HepG2 (cell line): Measurements from ENCODE around the gene AHRR. TPM values are rescaled to one million over a fixed set of nuclear protein-coding genes. Genes with fewer than 3 reads are reported as not detected.

Experiments
- NCOA1 ChIP-seq: sonication (generic); formaldehyde crosslinking; IDR thresholded peaks from 2 replicates; pipeline ENCODE4 v1.9.0; 2021; ENCODE audit warnings: missing genetic modification reagents
- POLR2A ChIP-seq, 2 experiments: IDR thresholded peaks; 2 replicates each; pipeline ENCODE4 v1.6.1; 2011; ENCODE audit warnings: low read depth in 2 of 2, low read length in 2 of 2, mild to moderate bottlenecking in 1 of 2, moderate library complexity in 1 of 2; ENCODE audit not compliant: insufficient read depth in 1 of 2
- SMC3 ChIP-seq: IDR thresholded peaks from 2 replicates; pipeline ENCODE4 v1.6.1; 2011; ENCODE audit warnings: low read length, improper control_type of control experiment
- ZBTB42 ChIP-seq: sonication (generic); formaldehyde crosslinking; IDR thresholded peaks from 2 replicates; pipeline ENCODE4 v1.5.0; 2020; ENCODE audit warnings: mild to moderate bottlenecking, missing genetic modification reagents
- ZNF10 ChIP-seq: sonication (generic); formaldehyde crosslinking; IDR thresholded peaks from 2 replicates; pipeline ENCODE4 v1.4.0; 2020; ENCODE audit warnings: mild to moderate bottlenecking, low read depth, missing genetic modification reagents, borderline replicate concordance
- ZNF792 ChIP-seq: IDR thresholded peaks from 2 replicates; pipeline ENCODE4 v1.6.1; 2016
- polyA plus RNA-seq, 8 experiments: library from polyadenylated mRNA; depleted of rRNA in 3 of 8; stranded (reverse) in 7 of 8; unstranded in 1 of 8; fragments of >200 nt; fragmentation: Illumina TruSeq in 4 of 8; extraction: Trizol in 4 of 8; gene quantifications; 2 replicates each; pipeline versions ENCODE4 v1.2.1 to v1.2.3, GENCODE V29; 2011 to 2016; ENCODE audit warnings: low read depth in 4 of 8, missing spikeins in 1 of 8, mixed read lengths in 1 of 8; ENCODE audit not compliant: insufficient read depth in 1 of 8
- total RNA-seq, 5 experiments: library from RNA; depleted of rRNA; stranded (reverse); fragments of >200 nt; fragmentation: Illumina TruSeq; extraction: Trizol; gene quantifications; 2 replicates each; pipeline ENCODE4 v1.2.3, GENCODE V29; 2016; ENCODE audit warnings: low read depth in 1 of 5
- TF ChIP-seq, protein P1 (sequence below): sonication (generic); formaldehyde crosslinking; IDR thresholded peaks from 2 replicates; pipeline ENCODE4 v1.8.0; 2022; ENCODE audit warnings: missing genetic modification reagents, mild to moderate bottlenecking, moderate library complexity, borderline replicate concordance
- TF ChIP-seq, protein P2 (sequence below): sonication (generic); formaldehyde crosslinking; IDR thresholded peaks from 2 replicates; pipeline ENCODE4 v1.4.0; 2020; ENCODE audit warnings: missing genetic modification reagents, mild to moderate bottlenecking, borderline replicate concordance
- TF ChIP-seq, protein P3 (sequence below): sonication (generic); formaldehyde crosslinking; IDR thresholded peaks from 2 replicates; pipeline ENCODE4 v1.5.0; 2020; ENCODE audit warnings: missing genetic modification reagents
- TF ChIP-seq, protein P4 (sequence below): sonication (generic); formaldehyde crosslinking; IDR thresholded peaks from 2 replicates; pipeline ENCODE4 v1.4.0; 2020; ENCODE audit warnings: missing genetic modification reagents
- TF ChIP-seq, protein P5 (sequence below): fragments of 450-650 bp; IDR thresholded peaks from 2 replicates; pipeline ENCODE4 v1.6.1; 2017

AHRR gene
- total and polyA plus RNA-seq, 2 of the 13 experiments (the other 11 are each of a cell fraction or from before 2014, with no cell fraction given), result 0.28 to 0.35 TPM

DNA sequence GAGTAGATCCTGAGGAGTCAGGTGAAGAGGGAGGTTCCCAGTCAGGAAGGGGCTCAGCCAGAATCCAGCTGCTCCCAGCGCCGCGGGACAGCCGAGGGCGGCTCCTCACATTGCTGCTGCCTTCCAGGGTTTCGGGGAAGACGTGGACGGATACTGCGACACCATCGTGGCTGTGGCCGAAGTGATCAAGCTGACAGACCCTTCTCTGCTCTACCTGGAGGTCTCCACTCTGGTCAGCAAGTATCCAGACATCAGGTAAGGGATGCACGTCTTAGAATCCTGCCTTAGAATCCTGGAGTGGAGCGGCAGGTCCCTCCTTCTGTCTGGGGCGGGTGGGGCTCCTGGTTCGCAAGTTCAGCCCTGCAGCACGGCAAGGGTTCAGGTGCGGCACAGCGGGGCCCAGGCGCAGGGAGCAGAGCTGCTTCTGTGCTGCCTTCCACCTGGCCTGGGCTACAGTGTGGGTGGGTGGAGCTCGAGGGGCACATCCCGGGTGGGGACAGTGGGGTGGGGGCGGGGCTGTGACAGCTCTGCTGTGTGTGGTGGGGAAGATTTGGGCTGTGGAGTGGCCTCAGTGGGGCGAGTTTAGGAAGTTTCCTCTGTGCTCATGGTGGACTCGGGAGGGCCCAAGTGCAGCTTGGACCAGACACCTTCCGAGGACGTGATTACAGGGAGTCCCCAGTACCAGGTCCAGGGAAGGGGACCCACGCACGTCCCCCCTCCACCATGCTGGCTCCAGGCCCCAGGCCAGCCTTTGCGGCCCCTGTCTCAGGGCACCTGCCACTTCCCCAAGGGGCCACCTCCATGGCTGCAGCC, 144.3 kb downstream of the AHRR start (continued):
- TF ChIP-seq, protein P1, sequence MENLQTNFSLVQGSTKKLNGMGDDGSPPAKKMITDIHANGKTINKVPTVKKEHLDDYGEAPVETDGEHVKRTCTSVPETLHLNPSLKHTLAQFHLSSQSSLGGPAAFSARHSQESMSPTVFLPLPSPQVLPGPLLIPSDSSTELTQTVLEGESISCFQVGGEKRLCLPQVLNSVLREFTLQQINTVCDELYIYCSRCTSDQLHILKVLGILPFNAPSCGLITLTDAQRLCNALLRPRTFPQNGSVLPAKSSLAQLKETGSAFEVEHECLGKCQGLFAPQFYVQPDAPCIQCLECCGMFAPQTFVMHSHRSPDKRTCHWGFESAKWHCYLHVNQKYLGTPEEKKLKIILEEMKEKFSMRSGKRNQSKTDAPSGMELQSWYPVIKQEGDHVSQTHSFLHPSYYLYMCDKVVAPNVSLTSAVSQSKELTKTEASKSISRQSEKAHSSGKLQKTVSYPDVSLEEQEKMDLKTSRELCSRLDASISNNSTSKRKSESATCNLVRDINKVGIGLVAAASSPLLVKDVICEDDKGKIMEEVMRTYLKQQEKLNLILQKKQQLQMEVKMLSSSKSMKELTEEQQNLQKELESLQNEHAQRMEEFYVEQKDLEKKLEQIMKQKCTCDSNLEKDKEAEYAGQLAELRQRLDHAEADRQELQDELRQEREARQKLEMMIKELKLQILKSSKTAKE (CRISPR knock-in tag), result no peak
- no peak for TF ChIP-seq POLR2A (IDR thresholded peaks at IDR 0.05; ENCODE audit: insufficient read depth in 1 of 2, low read depth in 2 of 2, low read length in 2 of 2)
- TF ChIP-seq ZBTB42, result no peak
- TF ChIP-seq, protein P2, sequence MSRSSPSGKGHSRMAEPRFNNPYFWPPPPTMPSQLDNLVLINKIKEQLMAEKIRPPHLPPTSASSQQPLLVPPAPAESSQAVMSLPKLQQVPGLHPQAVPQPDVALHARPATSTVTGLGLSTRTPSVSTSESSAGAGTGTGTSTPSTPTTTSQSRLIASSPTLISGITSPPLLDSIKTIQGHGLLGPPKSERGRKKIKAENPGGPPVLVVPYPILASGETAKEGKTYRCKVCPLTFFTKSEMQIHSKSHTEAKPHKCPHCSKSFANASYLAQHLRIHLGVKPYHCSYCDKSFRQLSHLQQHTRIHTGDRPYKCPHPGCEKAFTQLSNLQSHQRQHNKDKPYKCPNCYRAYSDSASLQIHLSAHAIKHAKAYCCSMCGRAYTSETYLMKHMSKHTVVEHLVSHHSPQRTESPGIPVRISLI (CRISPR knock-in tag), result no peak
- no peak for TF ChIP-seq SMC3
- TF ChIP-seq, protein P3, sequence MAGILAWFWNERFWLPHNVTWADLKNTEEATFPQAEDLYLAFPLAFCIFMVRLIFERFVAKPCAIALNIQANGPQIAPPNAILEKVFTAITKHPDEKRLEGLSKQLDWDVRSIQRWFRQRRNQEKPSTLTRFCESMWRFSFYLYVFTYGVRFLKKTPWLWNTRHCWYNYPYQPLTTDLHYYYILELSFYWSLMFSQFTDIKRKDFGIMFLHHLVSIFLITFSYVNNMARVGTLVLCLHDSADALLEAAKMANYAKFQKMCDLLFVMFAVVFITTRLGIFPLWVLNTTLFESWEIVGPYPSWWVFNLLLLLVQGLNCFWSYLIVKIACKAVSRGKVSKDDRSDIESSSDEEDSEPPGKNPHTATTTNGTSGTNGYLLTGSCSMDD, result no peak
- no peak for TF ChIP-seq ZNF10
- TF ChIP-seq, protein P4, sequence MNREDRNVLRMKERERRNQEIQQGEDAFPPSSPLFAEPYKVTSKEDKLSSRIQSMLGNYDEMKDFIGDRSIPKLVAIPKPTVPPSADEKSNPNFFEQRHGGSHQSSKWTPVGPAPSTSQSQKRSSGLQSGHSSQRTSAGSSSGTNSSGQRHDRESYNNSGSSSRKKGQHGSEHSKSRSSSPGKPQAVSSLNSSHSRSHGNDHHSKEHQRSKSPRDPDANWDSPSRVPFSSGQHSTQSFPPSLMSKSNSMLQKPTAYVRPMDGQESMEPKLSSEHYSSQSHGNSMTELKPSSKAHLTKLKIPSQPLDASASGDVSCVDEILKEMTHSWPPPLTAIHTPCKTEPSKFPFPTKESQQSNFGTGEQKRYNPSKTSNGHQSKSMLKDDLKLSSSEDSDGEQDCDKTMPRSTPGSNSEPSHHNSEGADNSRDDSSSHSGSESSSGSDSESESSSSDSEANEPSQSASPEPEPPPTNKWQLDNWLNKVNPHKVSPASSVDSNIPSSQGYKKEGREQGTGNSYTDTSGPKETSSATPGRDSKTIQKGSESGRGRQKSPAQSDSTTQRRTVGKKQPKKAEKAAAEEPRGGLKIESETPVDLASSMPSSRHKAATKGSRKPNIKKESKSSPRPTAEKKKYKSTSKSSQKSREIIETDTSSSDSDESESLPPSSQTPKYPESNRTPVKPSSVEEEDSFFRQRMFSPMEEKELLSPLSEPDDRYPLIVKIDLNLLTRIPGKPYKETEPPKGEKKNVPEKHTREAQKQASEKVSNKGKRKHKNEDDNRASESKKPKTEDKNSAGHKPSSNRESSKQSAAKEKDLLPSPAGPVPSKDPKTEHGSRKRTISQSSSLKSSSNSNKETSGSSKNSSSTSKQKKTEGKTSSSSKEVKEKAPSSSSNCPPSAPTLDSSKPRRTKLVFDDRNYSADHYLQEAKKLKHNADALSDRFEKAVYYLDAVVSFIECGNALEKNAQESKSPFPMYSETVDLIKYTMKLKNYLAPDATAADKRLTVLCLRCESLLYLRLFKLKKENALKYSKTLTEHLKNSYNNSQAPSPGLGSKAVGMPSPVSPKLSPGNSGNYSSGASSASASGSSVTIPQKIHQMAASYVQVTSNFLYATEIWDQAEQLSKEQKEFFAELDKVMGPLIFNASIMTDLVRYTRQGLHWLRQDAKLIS (CRISPR knock-in tag), result no peak
- TF ChIP-seq, protein P5, sequence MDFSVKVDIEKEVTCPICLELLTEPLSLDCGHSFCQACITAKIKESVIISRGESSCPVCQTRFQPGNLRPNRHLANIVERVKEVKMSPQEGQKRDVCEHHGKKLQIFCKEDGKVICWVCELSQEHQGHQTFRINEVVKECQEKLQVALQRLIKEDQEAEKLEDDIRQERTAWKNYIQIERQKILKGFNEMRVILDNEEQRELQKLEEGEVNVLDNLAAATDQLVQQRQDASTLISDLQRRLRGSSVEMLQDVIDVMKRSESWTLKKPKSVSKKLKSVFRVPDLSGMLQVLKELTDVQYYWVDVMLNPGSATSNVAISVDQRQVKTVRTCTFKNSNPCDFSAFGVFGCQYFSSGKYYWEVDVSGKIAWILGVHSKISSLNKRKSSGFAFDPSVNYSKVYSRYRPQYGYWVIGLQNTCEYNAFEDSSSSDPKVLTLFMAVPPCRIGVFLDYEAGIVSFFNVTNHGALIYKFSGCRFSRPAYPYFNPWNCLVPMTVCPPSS, result no peak
- TF ChIP-seq ZNF792 (CRISPR knock-in tag), result no peak
- no peak for TF ChIP-seq NCOA1 (CRISPR knock-in tag)
- TF ChIP-seq, all 625 proteins: peak for 0
